Aorta (tissue), 5 donors: ENCODE results near the gene ZNF217. TPM values are rescaled to one million over a fixed set of nuclear protein-coding genes. Genes with fewer than 3 reads are reported as not detected.
"Not testable (repeated sequence)": the region's sequence is repeated elsewhere in the genome, so short reads cannot be mapped to it uniquely, and the experiment has no call there.

Experiments
- ATAC-seq: fragments of 200-7000 bp; cut with Tn5 transposase; one replicate; pipeline ENCODE4 v1.9.1; 2022; ENCODE audit warnings: moderate library complexity; ENCODE audit not compliant: low FRiP score
- DNase-seq, 2 donors: peaks; one replicate each; pipeline ENCODE4 v3.0.0-alpha.2; 2020
- H3K27ac ChIP-seq, 2 donors: one replicate each; pipeline ENCODE4 v1.5.1; 2013; ENCODE audit warnings: low read length in 2 of 2, mild to moderate bottlenecking in 2 of 2, moderate library complexity in 2 of 2, control low read depth in 1 of 2, inconsistent platforms in 1 of 2, low read depth in 1 of 2
- H3K27me3 ChIP-seq, 2 donors: one replicate each; pipeline ENCODE4 v1.6.1; 2013; ENCODE audit warnings: control low read depth in 1 of 2, low read length in 1 of 2, mild to moderate bottlenecking in 1 of 2, moderate library complexity in 1 of 2; ENCODE audit not compliant: insufficient read depth in 2 of 2, control insufficient read depth in 1 of 2
- H3K36me3 ChIP-seq, 2 donors: one replicate each; pipeline ENCODE4 v1.6.1; 2013; ENCODE audit warnings: control low read depth in 1 of 2, low read length in 1 of 2, mild to moderate bottlenecking in 1 of 2; ENCODE audit not compliant: insufficient read depth in 2 of 2, control insufficient read depth in 1 of 2
- H3K4me1 ChIP-seq, 2 donors: one replicate each; pipeline ENCODE4 v1.6.1; 2013; ENCODE audit warnings: low read length in 2 of 2, control low read depth in 1 of 2, mild to moderate bottlenecking in 1 of 2, moderate library complexity in 1 of 2; ENCODE audit not compliant: insufficient read depth in 2 of 2, control insufficient read depth in 1 of 2
- H3K4me3 ChIP-seq, 2 donors: one replicate each; pipeline ENCODE4 v1.5.1; 2013; ENCODE audit warnings: low read length in 2 of 2, control low read depth in 1 of 2, mild to moderate bottlenecking in 1 of 2
- H3K9me3 ChIP-seq: one replicate; pipeline ENCODE4 v1.6.1; 2013; ENCODE audit warnings: mild to moderate bottlenecking, low read length; ENCODE audit not compliant: control insufficient read depth
- WGBS, 2 donors: extraction: QIAGEN DNeasy Blood & Tissue Kit; methylation state at CpG; one replicate each; pipeline ENCODE4 v1.1.7; 2013; 5-methylcytosine and 5-hydroxymethylcytosine counted together
- intact Hi-C, 2 donors: fragments of 100-400 bp; cut with DNase I; formaldehyde crosslinking; loops; one replicate each; pipeline versions ENCODE4 v1.14.2 to v1.15.0; 2022
- polyA plus RNA-seq, 2 donors: library from polyadenylated mRNA; stranded (reverse); fragments of 200-250 nt; gene quantifications; one replicate each; pipeline ENCODE4 v1.2.3, GENCODE V29; 2013
- total RNA-seq, 2 donors: library from RNA; stranded (reverse); fragmentation: NEBNext Ultra II Directional; extraction: Animal tissue kit (Norgen Biotek cat#: 25700); gene quantifications; one replicate each; pipeline ENCODE4 v1.2.1, GENCODE V29; 2021
- donor health status: healthy with polysubstance abuse.
- donor health status: Bipolar disorder and iron deficiency.
- donor health status: DM: no; HTN: no; CAD: no.
- donor health status: DM: no; HTN: no; CAD: no.
- donor health status: DM: yes; HTN: yes; CAD: no.

ZNF217 gene
- total and polyA plus RNA-seq, 4 donors, result 3.4 to 30.9 (median 15.3) TPM

- H3K4me1 ChIP-seq, result no peaks in the 10 kb centered on the region
- no peaks in the 10 kb centered on the region for H3K9me3 ChIP-seq
- 89 to 94% methylated on average over 7 of the region's 7 CpGs for WGBS, 2 donors
- H3K27me3 ChIP-seq, result no peaks in the 10 kb centered on the region
- DNase-seq (no peak), ATAC-seq (no peak)
- intact Hi-C loops, result loop anchor here (10.0 kb wide), 3 partner anchors 205 to 635 kb away; partner anchors contain the start of gene PFDN4 (in 1 of the 2)
- H3K4me3 ChIP-seq, result no peak overlapping the region
- no peak overlapping the region for H3K27ac ChIP-seq
- no peaks in the 10 kb centered on the region for H3K36me3 ChIP-seq
Measured at GRCh38 chr20:53569606-53570307, 23.9 kb downstream of the ZNF217 start.

GRCh38 chr20:53569005-53569404 is 24.6 kb downstream of the ZNF217 start:
- Histone ChIP-seq H3K9me3 (no peaks in the 10 kb centered on the region), H3K27me3 (no peaks in the 10 kb centered on the region), H3K4me3 (no peak overlapping the region), H3K27ac (no peak overlapping the region), H3K36me3 (no peaks in the 10 kb centered on the region), H3K4me1 (no peaks in the 10 kb centered on the region)
- ATAC-seq (no peak), DNase-seq (no peak)
- intact Hi-C loops, result no loop called here
- 88 to 98% methylated on average over 2 of the region's 2 CpGs for WGBS, 2 donors

- Histone ChIP-seq H3K4me3 (no peak overlapping the region), H3K36me3 (no peaks in the 10 kb centered on the region), H3K27me3 (no peaks in the 10 kb centered on the region), H3K27ac (no peak overlapping the region), H3K9me3 (no peaks in the 10 kb centered on the region), H3K4me1 (no peaks in the 10 kb centered on the region)
- no peak for ATAC-seq
- intact Hi-C loops, result no loop called here
- no peak for DNase-seq
- WGBS, 2 donors, result 92% methylated on average over 8 of the region's 8 CpGs
Measured at GRCh38 chr20:53568351-53568750, 25.3 kb downstream of the ZNF217 start.

DNA sequence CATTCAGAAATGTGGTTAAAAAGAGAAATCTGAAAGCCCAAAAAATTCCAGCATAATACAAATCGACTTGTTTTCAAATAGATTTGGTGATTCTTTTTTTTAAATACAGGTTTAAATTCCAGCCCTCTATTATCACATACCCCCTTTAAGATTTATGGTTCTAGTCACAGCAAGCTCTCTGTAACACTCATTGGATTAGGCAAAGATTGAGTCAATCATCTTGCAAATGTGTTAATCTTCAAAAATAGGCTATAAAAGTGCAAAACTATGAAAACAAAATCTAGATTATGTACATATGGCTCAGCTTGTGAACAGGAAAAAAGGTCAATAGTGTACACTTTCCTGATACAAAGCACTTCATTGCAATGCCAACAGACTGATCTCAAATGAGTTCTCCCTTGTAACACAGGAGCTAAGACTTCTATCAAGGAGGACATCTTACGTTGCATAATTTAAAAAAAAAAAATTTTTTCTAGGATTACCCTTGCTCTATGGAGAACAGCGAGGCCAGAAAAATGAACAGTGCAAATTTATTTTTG is 26.2 kb downstream of the ZNF217 start:
- no peak for ATAC-seq
- WGBS, 2 donors, result 92 to 93% methylated on average over 3 of the region's 3 CpGs
- no peak overlapping the region for H3K27ac ChIP-seq
- no peak overlapping the region for H3K4me3 ChIP-seq
- H3K27me3 ChIP-seq, result no peaks in the 10 kb centered on the region
- no peaks in the 10 kb centered on the region for H3K9me3 ChIP-seq
- no peak for DNase-seq
- H3K4me1 ChIP-seq, result no peaks in the 10 kb centered on the region
- H3K36me3 ChIP-seq, result no peaks in the 10 kb centered on the region
- intact Hi-C loops, result no loop called here

- intact Hi-C loops, ATAC-seq, H3K36me3 ChIP-seq, H3K27ac ChIP-seq, H3K4me3 ChIP-seq, H3K27me3 ChIP-seq, H3K4me1 ChIP-seq, H3K9me3 ChIP-seq, DNase-seq: not testable (repeated sequence)
- 94 to 97% methylated on average over 9 of the region's 9 CpGs for WGBS, 2 donors
Measured at GRCh38 chr20:53566623-53567022, 27.0 kb downstream of the ZNF217 start.

- H3K27ac ChIP-seq, result no peak overlapping the region
- no peaks in the 10 kb centered on the region for H3K4me1 ChIP-seq
- H3K27me3 ChIP-seq, result no peaks in the 10 kb centered on the region
- no peaks in the 10 kb centered on the region for H3K9me3 ChIP-seq
- no peak for ATAC-seq
- intact Hi-C loops, result no loop called here
- no peak overlapping the region for H3K4me3 ChIP-seq
- 98% methylated on average over 11 of the region's 11 CpGs for WGBS, 2 donors
- H3K36me3 ChIP-seq, result no peaks in the 10 kb centered on the region
- DNase-seq, result no peak
Measured at GRCh38 chr20:53565254-53565653, 28.4 kb downstream of the ZNF217 start.

- whole genome bisulfite sequencing, 2 donors, result 98% methylated on average over 9 of the region's 9 CpGs
- H3K27ac ChIP-seq, DNase-seq, H3K36me3 ChIP-seq, H3K4me3 ChIP-seq, H3K9me3 ChIP-seq, ATAC-seq, intact Hi-C loops, H3K4me1 ChIP-seq, H3K27me3 ChIP-seq: not testable (repeated sequence)
Measured at GRCh38 chr20:53562104-53562764, 31.4 kb downstream of the ZNF217 start.

DNA sequence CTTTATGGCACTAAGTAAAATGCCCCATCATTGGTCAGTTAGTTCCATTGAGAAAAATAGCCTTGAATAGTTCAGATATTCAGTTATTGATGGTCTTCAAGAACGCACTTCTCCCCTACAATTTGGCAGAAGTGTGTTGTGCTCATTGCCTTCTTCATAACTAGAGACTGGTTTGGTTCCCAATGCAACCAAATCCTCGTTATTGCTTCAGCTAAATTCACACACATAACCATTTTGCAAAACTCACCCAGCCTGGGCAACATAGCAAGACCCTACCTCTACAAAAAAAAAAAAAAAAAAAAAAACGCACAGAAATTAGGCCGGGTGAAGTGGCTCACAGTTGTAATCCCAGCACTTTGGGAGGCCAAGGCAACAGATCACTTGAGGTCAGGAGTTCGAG is 32.1 kb downstream of the ZNF217 start:
- no peaks in the 10 kb centered on the region for H3K4me1 ChIP-seq
- DNase-seq, result no peak
- intact Hi-C loops, result no loop called here
- H3K27me3 ChIP-seq, result no peaks in the 10 kb centered on the region
- no peak overlapping the region for H3K4me3 ChIP-seq
- H3K9me3 ChIP-seq, result no peaks in the 10 kb centered on the region
- H3K36me3 ChIP-seq, result no peaks in the 10 kb centered on the region
- ATAC-seq, result no peak
- no peak overlapping the region for H3K27ac ChIP-seq
- 94 to 96% methylated on average over 5 of the region's 5 CpGs for WGBS, 2 donors

DNA sequence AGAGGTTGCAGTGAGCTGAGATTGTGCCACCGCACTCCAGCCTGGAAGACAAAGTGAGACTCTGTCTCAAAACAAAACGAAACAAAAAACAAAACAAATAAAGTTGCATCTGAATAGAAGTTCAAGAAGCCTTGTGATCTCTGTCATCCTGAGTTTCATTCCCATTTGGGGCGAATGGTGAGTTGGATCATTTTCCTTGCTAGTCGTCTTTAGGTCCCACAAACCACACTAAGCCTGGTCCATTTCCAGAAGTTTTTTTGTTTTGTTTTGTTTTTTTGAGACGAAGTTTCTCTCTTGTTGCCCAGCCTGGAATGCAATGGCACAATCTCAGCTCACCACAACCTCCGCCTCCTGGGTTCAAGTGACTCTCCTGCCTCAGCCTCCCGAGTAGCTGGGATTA is 33.8 kb downstream of the ZNF217 start:
- Histone ChIP-seq H3K4me3 (no peak overlapping the region), H3K27me3 (no peaks in the 10 kb centered on the region), H3K4me1 (no peaks in the 10 kb centered on the region), H3K9me3 (no peaks in the 10 kb centered on the region), H3K36me3 (no peaks in the 10 kb centered on the region), H3K27ac (no peak overlapping the region)
- ATAC-seq (no peak), DNase-seq (no peak)
- 71 to 80% methylated on average over 7 of the region's 7 CpGs for WGBS, 2 donors
- intact Hi-C loops, result no loop called here
